ENCODE measurements around the gene GAST.

DNA sequence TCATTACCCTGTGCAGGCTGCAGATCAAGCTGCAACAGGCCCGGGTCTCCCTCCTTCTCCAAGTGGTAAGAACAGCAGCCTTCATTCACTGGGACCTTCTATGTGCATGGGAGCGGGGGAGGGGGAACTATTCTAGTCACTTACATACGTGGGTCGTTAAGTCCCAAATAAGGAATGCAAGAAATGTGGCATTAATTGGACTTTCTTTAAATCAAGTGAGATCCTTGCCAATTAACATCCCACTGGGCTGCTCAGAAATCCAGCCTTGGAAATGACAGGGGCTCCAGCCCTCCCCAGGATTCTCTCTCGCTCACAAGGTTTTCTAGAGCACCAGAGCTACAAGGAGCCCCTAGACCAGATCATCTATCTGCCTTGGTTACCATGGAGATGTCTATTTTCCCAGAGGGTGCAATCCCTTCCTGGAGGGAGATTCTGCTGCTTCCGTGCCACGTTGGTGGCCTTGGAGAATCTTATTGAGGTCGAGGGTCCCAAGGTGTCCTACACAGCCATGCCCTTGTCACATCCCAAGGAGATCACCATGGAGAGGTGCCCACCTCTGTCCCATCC, 28.6 kb upstream of the GAST start:
- TF ChIP-seq, protein P1, sequence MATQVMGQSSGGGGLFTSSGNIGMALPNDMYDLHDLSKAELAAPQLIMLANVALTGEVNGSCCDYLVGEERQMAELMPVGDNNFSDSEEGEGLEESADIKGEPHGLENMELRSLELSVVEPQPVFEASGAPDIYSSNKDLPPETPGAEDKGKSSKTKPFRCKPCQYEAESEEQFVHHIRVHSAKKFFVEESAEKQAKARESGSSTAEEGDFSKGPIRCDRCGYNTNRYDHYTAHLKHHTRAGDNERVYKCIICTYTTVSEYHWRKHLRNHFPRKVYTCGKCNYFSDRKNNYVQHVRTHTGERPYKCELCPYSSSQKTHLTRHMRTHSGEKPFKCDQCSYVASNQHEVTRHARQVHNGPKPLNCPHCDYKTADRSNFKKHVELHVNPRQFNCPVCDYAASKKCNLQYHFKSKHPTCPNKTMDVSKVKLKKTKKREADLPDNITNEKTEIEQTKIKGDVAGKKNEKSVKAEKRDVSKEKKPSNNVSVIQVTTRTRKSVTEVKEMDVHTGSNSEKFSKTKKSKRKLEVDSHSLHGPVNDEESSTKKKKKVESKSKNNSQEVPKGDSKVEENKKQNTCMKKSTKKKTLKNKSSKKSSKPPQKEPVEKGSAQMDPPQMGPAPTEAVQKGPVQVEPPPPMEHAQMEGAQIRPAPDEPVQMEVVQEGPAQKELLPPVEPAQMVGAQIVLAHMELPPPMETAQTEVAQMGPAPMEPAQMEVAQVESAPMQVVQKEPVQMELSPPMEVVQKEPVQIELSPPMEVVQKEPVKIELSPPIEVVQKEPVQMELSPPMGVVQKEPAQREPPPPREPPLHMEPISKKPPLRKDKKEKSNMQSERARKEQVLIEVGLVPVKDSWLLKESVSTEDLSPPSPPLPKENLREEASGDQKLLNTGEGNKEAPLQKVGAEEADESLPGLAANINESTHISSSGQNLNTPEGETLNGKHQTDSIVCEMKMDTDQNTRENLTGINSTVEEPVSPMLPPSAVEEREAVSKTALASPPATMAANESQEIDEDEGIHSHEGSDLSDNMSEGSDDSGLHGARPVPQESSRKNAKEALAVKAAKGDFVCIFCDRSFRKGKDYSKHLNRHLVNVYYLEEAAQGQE (IDR thresholded peaks at IDR 0.05; ENCODE audit: low read depth) = no peak
- TF ChIP-seq, protein P2, sequence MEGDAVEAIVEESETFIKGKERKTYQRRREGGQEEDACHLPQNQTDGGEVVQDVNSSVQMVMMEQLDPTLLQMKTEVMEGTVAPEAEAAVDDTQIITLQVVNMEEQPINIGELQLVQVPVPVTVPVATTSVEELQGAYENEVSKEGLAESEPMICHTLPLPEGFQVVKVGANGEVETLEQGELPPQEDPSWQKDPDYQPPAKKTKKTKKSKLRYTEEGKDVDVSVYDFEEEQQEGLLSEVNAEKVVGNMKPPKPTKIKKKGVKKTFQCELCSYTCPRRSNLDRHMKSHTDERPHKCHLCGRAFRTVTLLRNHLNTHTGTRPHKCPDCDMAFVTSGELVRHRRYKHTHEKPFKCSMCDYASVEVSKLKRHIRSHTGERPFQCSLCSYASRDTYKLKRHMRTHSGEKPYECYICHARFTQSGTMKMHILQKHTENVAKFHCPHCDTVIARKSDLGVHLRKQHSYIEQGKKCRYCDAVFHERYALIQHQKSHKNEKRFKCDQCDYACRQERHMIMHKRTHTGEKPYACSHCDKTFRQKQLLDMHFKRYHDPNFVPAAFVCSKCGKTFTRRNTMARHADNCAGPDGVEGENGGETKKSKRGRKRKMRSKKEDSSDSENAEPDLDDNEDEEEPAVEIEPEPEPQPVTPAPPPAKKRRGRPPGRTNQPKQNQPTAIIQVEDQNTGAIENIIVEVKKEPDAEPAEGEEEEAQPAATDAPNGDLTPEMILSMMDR (IDR thresholded peaks at IDR 0.05 in 2 of 3, conservative IDR thresholded peaks at IDR 0.05 in 1 of 3; ENCODE audit: borderline replicate concordance in 1 of 3, insufficient read depth in 1 of 3, low read depth in 2 of 3, low read length in 2 of 3) = no peak
- TF ChIP-seq EZH2phosphoT487 (IDR thresholded peaks at IDR 0.05; ENCODE audit: borderline replicate concordance) = no peak
- no peak for TF ChIP-seq YY1 (IDR thresholded peaks at IDR 0.05; ENCODE audit: extremely low read depth, insufficient replicate concordance, low read depth, low read length)
- TF ChIP-seq, protein P3, sequence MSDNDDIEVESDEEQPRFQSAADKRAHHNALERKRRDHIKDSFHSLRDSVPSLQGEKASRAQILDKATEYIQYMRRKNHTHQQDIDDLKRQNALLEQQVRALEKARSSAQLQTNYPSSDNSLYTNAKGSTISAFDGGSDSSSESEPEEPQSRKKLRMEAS (IDR thresholded peaks at IDR 0.05) = no peak
- TF ChIP-seq CEBPB (IDR thresholded peaks at IDR 0.05; ENCODE audit: low read depth) = no peak
- no peak for TF ChIP-seq POLR2AphosphoS5 (IDR thresholded peaks at IDR 0.05; ENCODE audit: low read depth, low read length)
- no peak for TF ChIP-seq POLR2A (IDR thresholded peaks at IDR 0.05; ENCODE audit: borderline replicate concordance, extremely low read depth, insufficient read depth, insufficient read length)
- no peak for TF ChIP-seq RAD21 (IDR thresholded peaks at IDR 0.05; ENCODE audit: low read depth)
- no peak for TF ChIP-seq EZH2 (IDR thresholded peaks at IDR 0.05)

Data from HCT116 (cell line).